HepG2 (cell line): ENCODE measurements around the gene DCAF4L1.

Experiments
- JUND ChIP-seq: sonication (generic); formaldehyde crosslinking; IDR thresholded peaks from 2 replicates; pipeline ENCODE4 v1.8.0; 2022; ENCODE audit warnings: mild to moderate bottlenecking, missing genetic modification reagents
- MAFK ChIP-seq, 2 experiments: IDR thresholded peaks in 1 of 2; conservative IDR thresholded peaks in 1 of 2; 2 replicates each; pipeline ENCODE4 v1.6.1; 2011; ENCODE audit warnings: improper control_type of control experiment in 2 of 2, low read length in 2 of 2
- NFE2 ChIP-seq: sonication (generic); formaldehyde crosslinking; IDR thresholded peaks from 2 replicates; pipeline ENCODE4 v1.4.0; 2020; ENCODE audit warnings: missing genetic modification reagents
- ZNF543 ChIP-seq: sonication (generic); formaldehyde crosslinking; IDR thresholded peaks from 2 replicates; pipeline ENCODE4 v1.4.0; 2020; ENCODE audit warnings: mild to moderate bottlenecking, missing genetic modification reagents
- TF ChIP-seq, protein P1 (sequence below): sonication (generic); formaldehyde crosslinking; IDR thresholded peaks from 2 replicates; pipeline ENCODE4 v1.4.0; 2020; ENCODE audit warnings: missing genetic modification reagents, mild to moderate bottlenecking, borderline replicate concordance

- no peak for TF ChIP-seq ZNF543
- no peak for TF ChIP-seq MAFK (conservative IDR thresholded peaks at IDR 0.05 in 1 of 2, IDR thresholded peaks at IDR 0.05 in 1 of 2; ENCODE audit: low read length in 2 of 2)
- TF ChIP-seq, protein P1, sequence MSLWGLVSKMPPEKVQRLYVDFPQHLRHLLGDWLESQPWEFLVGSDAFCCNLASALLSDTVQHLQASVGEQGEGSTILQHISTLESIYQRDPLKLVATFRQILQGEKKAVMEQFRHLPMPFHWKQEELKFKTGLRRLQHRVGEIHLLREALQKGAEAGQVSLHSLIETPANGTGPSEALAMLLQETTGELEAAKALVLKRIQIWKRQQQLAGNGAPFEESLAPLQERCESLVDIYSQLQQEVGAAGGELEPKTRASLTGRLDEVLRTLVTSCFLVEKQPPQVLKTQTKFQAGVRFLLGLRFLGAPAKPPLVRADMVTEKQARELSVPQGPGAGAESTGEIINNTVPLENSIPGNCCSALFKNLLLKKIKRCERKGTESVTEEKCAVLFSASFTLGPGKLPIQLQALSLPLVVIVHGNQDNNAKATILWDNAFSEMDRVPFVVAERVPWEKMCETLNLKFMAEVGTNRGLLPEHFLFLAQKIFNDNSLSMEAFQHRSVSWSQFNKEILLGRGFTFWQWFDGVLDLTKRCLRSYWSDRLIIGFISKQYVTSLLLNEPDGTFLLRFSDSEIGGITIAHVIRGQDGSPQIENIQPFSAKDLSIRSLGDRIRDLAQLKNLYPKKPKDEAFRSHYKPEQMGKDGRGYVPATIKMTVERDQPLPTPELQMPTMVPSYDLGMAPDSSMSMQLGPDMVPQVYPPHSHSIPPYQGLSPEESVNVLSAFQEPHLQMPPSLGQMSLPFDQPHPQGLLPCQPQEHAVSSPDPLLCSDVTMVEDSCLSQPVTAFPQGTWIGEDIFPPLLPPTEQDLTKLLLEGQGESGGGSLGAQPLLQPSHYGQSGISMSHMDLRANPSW = no peak
- TF ChIP-seq NFE2 (CRISPR knock-in tag) = no peak
- TF ChIP-seq JUND (CRISPR knock-in tag) = no peak
Observed at GRCh38 chr4:41981456-41981855, at the start of gene DCAF4L1.
